Measurements from ENCODE around the gene KIF26A. TPM values are rescaled to one million over a fixed set of nuclear protein-coding genes. Genes with fewer than 3 reads are reported as not detected.

KIF26A gene
- total and polyA plus RNA-seq, 2 experiments from 2014 or later = 5.6 to 103 TPM

DNA sequence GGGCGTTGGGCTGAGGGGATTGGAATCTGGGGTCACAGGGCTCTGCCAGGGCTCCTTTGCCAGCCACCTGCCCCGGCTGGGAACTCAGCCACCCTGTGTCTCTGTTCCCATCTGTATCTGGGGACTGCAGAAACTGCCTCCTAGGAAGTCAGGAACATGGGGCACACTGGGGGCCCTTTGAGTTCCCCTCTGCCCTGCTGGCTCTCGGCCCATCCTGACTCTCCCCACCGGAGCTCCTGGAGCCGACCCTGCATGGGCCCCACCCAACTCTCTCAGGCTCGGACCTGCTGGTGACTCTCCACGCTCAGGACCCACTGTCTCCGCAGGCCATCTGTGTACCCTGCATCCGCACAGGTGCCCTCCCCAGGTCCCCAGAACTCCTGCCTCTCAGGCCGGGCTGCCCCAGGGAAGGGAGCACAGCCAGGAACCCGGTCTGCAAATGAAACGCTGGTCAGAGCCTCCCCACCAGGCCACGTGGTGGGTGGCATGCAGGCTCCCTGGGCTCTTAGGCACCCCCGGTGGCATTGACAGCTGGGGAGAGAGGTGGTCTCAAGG, 82.8 kb downstream of the KIF26A start:
- Mint-ChIP-seq H3K27ac (no peak overlapping the region), H3K36me3 (ENCODE audit: low read depth) (no peaks in the 10 kb centered on the region), H3K27me3 (ENCODE audit: insufficient read depth, low read depth, poor library complexity) (peaks cover 5% of the 10 kb centered on the region), H3K4me3 (no peak overlapping the region), H3K9me3 (no peaks in the 10 kb centered on the region), H3K4me1 (peaks cover 28% of the 10 kb centered on the region)
- TF ChIP-seq JUNB (IDR thresholded peaks at IDR 0.05; ENCODE audit: unreplicated experiment) = no peak
- TF ChIP-seq ZNF331 (CRISPR knock-in tag; IDR thresholded peaks at IDR 0.05; ENCODE audit: low read depth) = no peak
- no peak for TF ChIP-seq ETS1 (IDR thresholded peaks at IDR 0.05)
- TF ChIP-seq NANOG (IDR thresholded peaks at IDR 0.05; ENCODE audit: borderline replicate concordance) = no peak
- no peak for TF ChIP-seq EZH2phosphoT487 (IDR thresholded peaks at IDR 0.05; ENCODE audit: unreplicated experiment)
- TF ChIP-seq, protein P1, sequence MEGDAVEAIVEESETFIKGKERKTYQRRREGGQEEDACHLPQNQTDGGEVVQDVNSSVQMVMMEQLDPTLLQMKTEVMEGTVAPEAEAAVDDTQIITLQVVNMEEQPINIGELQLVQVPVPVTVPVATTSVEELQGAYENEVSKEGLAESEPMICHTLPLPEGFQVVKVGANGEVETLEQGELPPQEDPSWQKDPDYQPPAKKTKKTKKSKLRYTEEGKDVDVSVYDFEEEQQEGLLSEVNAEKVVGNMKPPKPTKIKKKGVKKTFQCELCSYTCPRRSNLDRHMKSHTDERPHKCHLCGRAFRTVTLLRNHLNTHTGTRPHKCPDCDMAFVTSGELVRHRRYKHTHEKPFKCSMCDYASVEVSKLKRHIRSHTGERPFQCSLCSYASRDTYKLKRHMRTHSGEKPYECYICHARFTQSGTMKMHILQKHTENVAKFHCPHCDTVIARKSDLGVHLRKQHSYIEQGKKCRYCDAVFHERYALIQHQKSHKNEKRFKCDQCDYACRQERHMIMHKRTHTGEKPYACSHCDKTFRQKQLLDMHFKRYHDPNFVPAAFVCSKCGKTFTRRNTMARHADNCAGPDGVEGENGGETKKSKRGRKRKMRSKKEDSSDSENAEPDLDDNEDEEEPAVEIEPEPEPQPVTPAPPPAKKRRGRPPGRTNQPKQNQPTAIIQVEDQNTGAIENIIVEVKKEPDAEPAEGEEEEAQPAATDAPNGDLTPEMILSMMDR (conservative IDR thresholded peaks at IDR 0.05; ENCODE audit: low read depth in 2 of 2) = no peak
- TF ChIP-seq STAT1 (IDR thresholded peaks at IDR 0.05; ENCODE audit: unreplicated experiment) = no peak
- Histone ChIP-seq H3K4me2 (no peak overlapping the region), H2AFZ (no peak overlapping the region), H3K9me2 (ENCODE audit: insufficient read depth) (no peaks in the 10 kb centered on the region), H3K27me3 (ENCODE audit: insufficient read depth) (no peaks in the 10 kb centered on the region), H3K79me2 (replicated peaks; ENCODE audit: insufficient read depth) (no peaks in the 10 kb centered on the region), H4K20me1 (replicated peaks; ENCODE audit: insufficient read depth) (no peaks in the 10 kb centered on the region), H3K27ac (ENCODE audit: low read depth) (no peak overlapping the region), H3K36me3 (ENCODE audit: insufficient read depth) (no peaks in the 10 kb centered on the region), H3K4me3 (no peak overlapping the region), H3K4me1 (ENCODE audit: insufficient read depth) (0 out of 2 replicates have a peak, but pooled peaks cover 8% of the 10 kb centered on the region), H3F3A (replicated peaks; ENCODE audit: low read depth) (no peaks in the 10 kb centered on the region)
- no peak for DNase-seq (ENCODE audit: low spot score)
- no peak for ATAC-seq

DNA sequence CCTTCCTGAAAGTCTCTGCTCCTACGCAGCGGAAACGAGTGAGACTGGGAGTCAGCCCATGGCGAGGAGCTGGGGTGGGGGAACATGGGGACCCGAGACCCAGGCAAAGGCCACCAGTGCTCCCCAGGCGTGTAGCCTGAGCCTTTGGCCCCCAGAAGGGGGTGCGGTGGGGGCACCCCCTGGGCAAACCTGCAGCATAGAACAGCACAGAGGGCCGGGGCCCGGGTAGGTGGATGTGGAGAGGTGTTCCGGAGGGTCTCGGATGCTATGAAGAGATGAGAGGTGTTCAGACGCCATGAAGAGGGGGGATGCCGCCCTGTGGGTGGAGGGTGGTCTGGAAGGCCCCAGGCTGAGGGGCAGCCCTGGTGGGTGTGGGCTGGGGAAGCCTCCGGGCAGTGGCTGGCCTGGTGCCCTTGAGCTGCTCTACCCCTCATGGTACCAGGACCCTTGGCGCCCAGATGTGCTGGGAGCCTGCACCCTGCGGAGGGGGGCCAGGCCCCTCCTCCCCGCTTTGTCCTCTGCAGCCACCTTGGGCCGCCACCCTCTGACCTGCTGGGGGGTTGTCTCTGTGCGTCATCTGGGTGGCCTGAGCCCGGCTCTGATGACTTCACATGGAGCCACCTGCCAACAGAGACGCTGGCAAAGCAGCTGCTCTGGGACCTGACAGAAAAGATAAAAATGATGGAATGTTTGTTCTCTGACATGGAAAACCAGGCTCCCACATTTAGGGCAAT, 83.4 kb downstream of the KIF26A start:
- H4K20me1 ChIP-seq (replicated peaks; ENCODE audit: insufficient read depth) = no peaks in the 10 kb centered on the region

More for the DNA sequence above, 83.4 kb downstream of the KIF26A start:
- H3K4me3 ChIP-seq = no peak overlapping the region
- no peaks in the 10 kb centered on the region for H3K9me3 Mint-ChIP-seq
- H3K4me1 Mint-ChIP-seq = peaks cover 31% of the 10 kb centered on the region
- H3K4me3 Mint-ChIP-seq = no peak overlapping the region
- no peak overlapping the region for H3K4me2 ChIP-seq
- H3K4me1 ChIP-seq (ENCODE audit: insufficient read depth) = 0 out of 2 replicates have a peak, but pooled peaks cover 8% of the 10 kb centered on the region
- DNase-seq (ENCODE audit: low spot score) (no peak), ATAC-seq (no peak)
- H3K36me3 ChIP-seq (ENCODE audit: insufficient read depth) = no peaks in the 10 kb centered on the region
- no peaks in the 10 kb centered on the region for H3F3A ChIP-seq (replicated peaks; ENCODE audit: low read depth)
- H3K27ac ChIP-seq (ENCODE audit: low read depth) = no peak overlapping the region
- no peak overlapping the region for H3K27ac Mint-ChIP-seq
- no peaks in the 10 kb centered on the region for H3K79me2 ChIP-seq (replicated peaks; ENCODE audit: insufficient read depth)
- no peaks in the 10 kb centered on the region for H3K36me3 Mint-ChIP-seq (ENCODE audit: low read depth)
- peaks cover 5% of the 10 kb centered on the region for H3K27me3 Mint-ChIP-seq (ENCODE audit: insufficient read depth, low read depth, poor library complexity)
- no peak for TF ChIP-seq EZH2 (IDR thresholded peaks at IDR 0.05; ENCODE audit: low read depth, unreplicated experiment)
- TF ChIP-seq REST (IDR thresholded peaks at IDR 0.05; ENCODE audit: unreplicated experiment) = no peak
- TF ChIP-seq ZNF331 (CRISPR knock-in tag; IDR thresholded peaks at IDR 0.05; ENCODE audit: low read depth) = no peak
- H3K9me2 ChIP-seq (ENCODE audit: insufficient read depth) = no peaks in the 10 kb centered on the region
- no peaks in the 10 kb centered on the region for H3K27me3 ChIP-seq (ENCODE audit: insufficient read depth)
- H2AFZ ChIP-seq = no peak overlapping the region
